Peyer's patch (tissue), 4 donors: ENCODE data around the gene DGKE. TPM values are rescaled to one million over a fixed set of nuclear protein-coding genes. Genes with fewer than 3 reads are reported as not detected.

Experiments
- DNase-seq, 3 donors: peaks; one replicate each; pipeline ENCODE4 v3.0.0-alpha.2; 2017 to 2019
- H3K27ac ChIP-seq, 4 donors: fragments of 200-600 bp; sonication (generic); one replicate each; pipeline ENCODE4 v1.5.1; 2016 to 2019
- H3K27me3 ChIP-seq, 2 donors: fragments of 200-600 bp; sonication (generic); one replicate each; pipeline ENCODE4 v1.5.1; 2019
- H3K36me3 ChIP-seq, 3 donors: fragments of 200-600 bp; sonication (generic); one replicate each; pipeline ENCODE4 v1.5.1; 2016 to 2019
- H3K4me1 ChIP-seq, 4 donors: fragments of 200-600 bp; sonication (generic); one replicate each; pipeline ENCODE4 v1.5.1; 2016 to 2019
- H3K4me3 ChIP-seq, 4 donors: fragments of 200-600 bp; sonication (generic); 1 replicate in 3 of 4; 2 replicates in 1 of 4; pipeline ENCODE4 v1.5.1; 2016 to 2019; ENCODE audit warnings: mild to moderate bottlenecking in 1 of 4
- H3K9me3 ChIP-seq, 4 donors: fragments of 200-600 bp; sonication (generic); one replicate each; pipeline ENCODE4 v1.5.1; 2016 to 2019; ENCODE audit warnings: mild to moderate bottlenecking in 1 of 4
- POLR2A ChIP-seq, 2 donors: fragments of 450-650 bp; IDR thresholded peaks; one replicate each; pipeline ENCODE4 v1.5.1; 2017; ENCODE audit warnings: antibody characterized with exemption in 2 of 2, mild to moderate bottlenecking in 2 of 2, moderate library complexity in 2 of 2
- total RNA-seq, 4 donors: library from RNA; depleted of rRNA; stranded (reverse); fragments of >200 nt; gene quantifications; one replicate each; pipeline ENCODE4 v1.1.0, GENCODE V29; 2016
- TF ChIP-seq, protein P1 (sequence below), 6 experiments: fragments of 450-650 bp in 4 of 6; fragments of 200-600 bp in 2 of 6; sonication (generic) in 1 of 6; IDR thresholded peaks; one replicate each; pipeline ENCODE4 v1.5.1; 2017 to 2019; ENCODE audit warnings: antibody characterized with exemption in 6 of 6, mild to moderate bottlenecking in 3 of 6, moderate library complexity in 1 of 6

Gene DGKE
- total RNA-seq, 4 donors from 2014 or later = 4.2 to 12.4 (median 9.0) TPM

DNA sequence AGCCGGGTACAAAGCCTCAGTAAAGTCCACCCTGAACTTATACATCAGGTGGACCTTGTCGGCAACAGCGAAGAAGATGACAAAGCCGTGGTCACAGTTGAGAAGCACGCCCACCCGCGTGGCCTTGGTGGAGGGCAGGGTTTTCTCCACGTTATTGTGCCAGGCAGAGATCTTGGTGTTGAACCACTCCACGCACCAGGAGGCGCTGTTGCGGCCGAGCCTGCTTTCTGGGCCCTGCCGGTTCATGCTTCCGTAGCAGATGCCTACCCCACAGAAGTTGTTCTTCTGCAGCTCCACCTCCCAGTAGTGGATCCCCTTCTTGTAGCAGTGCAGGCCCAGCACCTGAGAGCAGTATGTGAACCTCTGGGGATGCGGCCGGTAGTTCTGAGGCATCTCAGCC is 57.8 kb downstream of the DGKE start:
- peaks cover 0 to 89% (median 0%) of the 10 kb centered on the region in 3 donors for H3K36me3 ChIP-seq
- TF ChIP-seq, protein P1, sequence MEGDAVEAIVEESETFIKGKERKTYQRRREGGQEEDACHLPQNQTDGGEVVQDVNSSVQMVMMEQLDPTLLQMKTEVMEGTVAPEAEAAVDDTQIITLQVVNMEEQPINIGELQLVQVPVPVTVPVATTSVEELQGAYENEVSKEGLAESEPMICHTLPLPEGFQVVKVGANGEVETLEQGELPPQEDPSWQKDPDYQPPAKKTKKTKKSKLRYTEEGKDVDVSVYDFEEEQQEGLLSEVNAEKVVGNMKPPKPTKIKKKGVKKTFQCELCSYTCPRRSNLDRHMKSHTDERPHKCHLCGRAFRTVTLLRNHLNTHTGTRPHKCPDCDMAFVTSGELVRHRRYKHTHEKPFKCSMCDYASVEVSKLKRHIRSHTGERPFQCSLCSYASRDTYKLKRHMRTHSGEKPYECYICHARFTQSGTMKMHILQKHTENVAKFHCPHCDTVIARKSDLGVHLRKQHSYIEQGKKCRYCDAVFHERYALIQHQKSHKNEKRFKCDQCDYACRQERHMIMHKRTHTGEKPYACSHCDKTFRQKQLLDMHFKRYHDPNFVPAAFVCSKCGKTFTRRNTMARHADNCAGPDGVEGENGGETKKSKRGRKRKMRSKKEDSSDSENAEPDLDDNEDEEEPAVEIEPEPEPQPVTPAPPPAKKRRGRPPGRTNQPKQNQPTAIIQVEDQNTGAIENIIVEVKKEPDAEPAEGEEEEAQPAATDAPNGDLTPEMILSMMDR (IDR thresholded peaks at IDR 0.05) = peak; percentile 22 to 42 (median 34)
- no peak for TF ChIP-seq POLR2A (IDR thresholded peaks at IDR 0.05)

DNA sequence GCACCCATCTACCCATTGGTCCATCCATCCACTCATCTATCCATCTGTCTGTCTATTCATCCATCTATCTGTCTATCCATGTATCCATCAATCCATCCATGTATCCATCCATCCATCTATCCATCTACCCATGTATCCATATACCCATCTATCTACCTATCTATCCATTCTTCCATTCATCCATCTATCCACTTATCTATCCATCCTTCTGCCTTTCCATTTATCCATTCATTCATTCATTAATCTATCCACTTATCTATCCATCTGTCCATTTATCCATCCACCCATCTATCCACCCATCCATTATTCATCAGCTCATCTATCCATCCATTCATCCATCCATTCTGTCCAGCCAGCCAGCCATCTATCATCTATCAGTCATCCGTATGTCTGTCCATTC is 58.4 kb downstream of the DGKE start:
- Histone ChIP-seq H3K9me3 (peaks cover 0 to 13% (median 0%) of the 10 kb centered on the region in 4 donors), H3K4me3 (no peak overlapping the region), H3K27ac (no peak overlapping the region), H3K27me3 (no peaks in the 10 kb centered on the region), H3K4me1 (peaks cover 0 to 1% (median under 1%) of the 10 kb centered on the region in 4 donors), H3K36me3 (peaks cover 0 to 95% (median 0%) of the 10 kb centered on the region in 3 donors)
- no peak for TF ChIP-seq POLR2A (IDR thresholded peaks at IDR 0.05)
- TF ChIP-seq, protein P1 (IDR thresholded peaks at IDR 0.05) = no peak
- DNase-seq = no peak

More for the DNA sequence above, 57.8 kb downstream of the DGKE start:
- Histone ChIP-seq H3K4me3 (no peak overlapping the region), H3K27me3 (no peaks in the 10 kb centered on the region), H3K27ac (no peak overlapping the region), H3K9me3 (peaks cover 0 to 13% (median 0%) of the 10 kb centered on the region in 4 donors), H3K4me1 (no peaks in the 10 kb centered on the region)
- DNase-seq = peak in 2 of 3 donors; percentile 43 to 66

DNA sequence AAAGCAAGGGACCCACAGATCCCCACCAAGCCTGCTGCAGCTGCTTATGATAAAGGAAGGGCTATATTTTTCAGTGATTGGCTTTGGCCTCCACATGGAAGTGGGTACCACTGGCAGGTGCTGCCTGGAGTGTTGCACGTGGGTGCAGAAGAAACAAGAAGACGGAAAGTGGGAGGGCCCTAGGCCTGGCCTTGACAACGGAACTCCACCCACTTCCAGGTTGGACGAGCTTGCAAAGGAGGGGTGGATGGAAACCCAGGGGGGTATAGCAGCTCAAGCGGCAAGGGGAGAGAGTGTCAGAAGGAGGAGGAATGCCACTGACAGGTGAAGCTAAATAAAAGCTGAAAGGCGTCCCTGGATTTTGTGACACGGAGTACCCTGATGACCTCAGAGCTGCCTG is 59.6 kb downstream of the DGKE start:
- no peak overlapping the region for H3K27ac ChIP-seq
- peaks cover 0 to 97% (median 0%) of the 10 kb centered on the region in 3 donors for H3K36me3 ChIP-seq
- H3K27me3 ChIP-seq = no peaks in the 10 kb centered on the region
- H3K4me3 ChIP-seq = no peak overlapping the region
- H3K9me3 ChIP-seq = peaks cover 0 to 1% (median 0%) of the 10 kb centered on the region in 4 donors
- TF ChIP-seq, protein P1 (IDR thresholded peaks at IDR 0.05) = no peak
- no peak for TF ChIP-seq POLR2A (IDR thresholded peaks at IDR 0.05)
- no peak for DNase-seq
- peaks cover 0 to 8% (median 4%) of the 10 kb centered on the region in 4 donors for H3K4me1 ChIP-seq

DNA sequence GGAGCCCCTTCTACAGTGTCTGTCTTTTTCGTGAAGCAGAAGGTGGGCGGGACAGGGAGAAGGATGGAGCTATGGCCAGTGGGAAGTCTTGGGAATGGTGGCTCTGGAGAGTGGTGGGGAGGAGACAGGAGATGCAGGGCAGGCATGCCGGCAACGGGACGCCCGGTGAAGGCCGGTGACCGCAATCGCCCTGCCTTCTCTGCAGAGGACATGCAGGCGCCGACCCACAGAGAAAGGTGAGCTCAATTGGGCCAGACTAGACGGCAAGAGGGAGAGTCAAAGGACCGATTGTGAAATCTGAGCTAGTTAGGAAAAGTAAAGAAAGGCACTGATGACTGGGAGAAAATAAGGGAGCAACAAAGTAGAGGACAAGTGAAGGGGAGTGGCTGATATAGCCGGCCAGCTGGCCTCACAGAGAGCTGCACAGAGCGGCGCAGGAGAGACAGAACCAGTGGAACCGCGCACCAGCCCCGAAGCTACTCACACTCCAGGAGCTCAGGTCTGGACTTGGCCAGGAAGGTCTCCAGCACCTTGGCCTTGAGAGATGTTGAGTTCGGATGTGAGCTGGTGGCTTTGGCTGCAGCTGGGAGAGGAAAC is 61.0 kb downstream of the DGKE start:
- H3K27me3 ChIP-seq = no peaks in the 10 kb centered on the region
- peaks cover 0 to 99% (median 0%) of the 10 kb centered on the region in 3 donors for H3K36me3 ChIP-seq
- H3K27ac ChIP-seq = no peak overlapping the region
- H3K9me3 ChIP-seq = no peaks in the 10 kb centered on the region
- peaks cover 0 to 12% (median 4%) of the 10 kb centered on the region in 4 donors for H3K4me1 ChIP-seq
- DNase-seq = no peak
- TF ChIP-seq, protein P1 (IDR thresholded peaks at IDR 0.05) = no peak
- TF ChIP-seq POLR2A (IDR thresholded peaks at IDR 0.05) = no peak
- H3K4me3 ChIP-seq = no peak overlapping the region

DNA sequence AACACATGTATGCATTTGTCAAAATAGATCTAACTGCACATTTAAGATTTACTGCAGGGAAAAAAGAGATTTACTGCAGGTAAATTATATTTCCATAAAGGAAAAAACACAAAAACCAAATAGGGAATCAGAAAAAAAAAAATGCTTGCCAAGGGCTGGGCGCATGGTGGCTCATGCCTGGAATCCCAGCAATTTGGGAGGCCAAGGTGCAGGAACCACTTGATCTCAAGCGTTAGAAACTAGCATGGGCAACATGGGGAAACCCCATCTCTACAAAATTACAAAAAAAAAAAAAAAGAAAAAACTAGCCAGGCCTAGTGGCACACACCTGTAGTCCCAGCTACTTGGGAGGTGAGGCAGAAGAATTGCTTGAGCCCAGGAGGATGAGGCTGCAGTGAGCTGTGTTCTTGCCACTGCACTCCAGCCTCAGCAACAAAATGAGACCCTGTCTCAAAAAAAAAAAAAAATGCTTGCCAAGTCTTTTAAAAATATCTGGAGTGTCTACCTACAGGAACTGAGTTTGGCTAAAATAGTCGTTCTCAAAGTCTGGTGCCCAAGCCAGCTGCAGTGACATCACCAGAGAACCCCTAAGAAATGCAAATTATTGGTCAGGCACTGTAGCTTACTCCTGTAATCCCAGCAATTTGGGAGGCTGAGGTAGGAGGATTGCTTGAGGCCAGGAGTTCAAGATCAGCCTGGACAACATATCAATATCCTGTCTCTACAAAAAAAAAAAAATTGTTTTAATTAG is 62.4 kb downstream of the DGKE start:
- Histone ChIP-seq H3K9me3 (no peaks in the 10 kb centered on the region), H3K27ac (no peak overlapping the region), H3K4me1 (peaks cover 0 to 12% (median 4%) of the 10 kb centered on the region in 4 donors), H3K27me3 (no peaks in the 10 kb centered on the region), H3K4me3 (no peak overlapping the region), H3K36me3 (peaks cover 0 to 99% (median 0%) of the 10 kb centered on the region in 3 donors)
- DNase-seq = no peak
- TF ChIP-seq, protein P1 (IDR thresholded peaks at IDR 0.05) = no peak
- no peak for TF ChIP-seq POLR2A (IDR thresholded peaks at IDR 0.05)
